KOPT-K1 (cell line): ENCODE data around the gene OTULINL.
"Not testable (repeated sequence)": the region's sequence is repeated elsewhere in the genome, so short reads cannot be mapped to it uniquely, and the experiment has no call there.

Experiments
- H3K27ac ChIP-seq: fragments of 200-600 bp; sonication (generic); 2 replicates; pipeline ENCODE4 v1.5.1; 2016; ENCODE audit warnings: antibody characterized with exemption, mild to moderate bottlenecking, low read depth, low read length; ENCODE audit not compliant: poor library complexity, severe bottlenecking
- H3K36me3 ChIP-seq: fragments of 200-600 bp; sonication (generic); 2 replicates; pipeline ENCODE4 v1.5.1; 2017; ENCODE audit warnings: antibody characterized with exemption, mild to moderate bottlenecking, low read length, moderate library complexity; ENCODE audit not compliant: insufficient read depth
- H3K9me3 ChIP-seq: fragments of 200-600 bp; sonication (generic); 2 replicates; pipeline ENCODE4 v1.5.1; 2017; ENCODE audit warnings: antibody characterized with exemption, low read length, mild to moderate bottlenecking; ENCODE audit not compliant: insufficient read depth, poor library complexity, severe bottlenecking

OTULINL gene

GRCh38 chr5:14581106-14581890, at the start of gene OTULINL:
TSS of gene OTULINL (plus strand) at chr5:14581792. CDS start at chr5:14581895, 103 bp downstream.
- Histone ChIP-seq H3K27ac (no peak within 1 kb of the TSS), H3K36me3 (no peaks in the 10 kb centered on the region), H3K9me3 (peaks cover 7% of the 10 kb centered on the region)

GRCh38 chr5:14532180-14532579, 49.4 kb upstream of the OTULINL start:
- no peaks in the 10 kb centered on the region for H3K36me3 ChIP-seq
- no peaks in the 10 kb centered on the region for H3K9me3 ChIP-seq

GRCh38 chr5:14534773-14535172, 46.8 kb upstream of the OTULINL start:
- Histone ChIP-seq H3K9me3 (no peaks in the 10 kb centered on the region), H3K36me3 (no peaks in the 10 kb centered on the region), H3K27ac (no peak overlapping the region)

More at GRCh38 chr5:14532180-14532579, 49.4 kb upstream of the OTULINL start:
- no peak overlapping the region for H3K27ac ChIP-seq

GRCh38 chr5:14545308-14545707, 36.3 kb upstream of the OTULINL start:
- H3K27ac ChIP-seq, result no peak overlapping the region
- no peaks in the 10 kb centered on the region for H3K36me3 ChIP-seq
- peaks cover 5% of the 10 kb centered on the region for H3K9me3 ChIP-seq

GRCh38 chr5:14545862-14546261, 35.7 kb upstream of the OTULINL start:
- Histone ChIP-seq H3K9me3 (peaks cover 3% of the 10 kb centered on the region), H3K27ac (no peak overlapping the region), H3K36me3 (no peaks in the 10 kb centered on the region)

- Histone ChIP-seq H3K27ac (no peak overlapping the region), H3K9me3 (no peaks in the 10 kb centered on the region), H3K36me3 (no peaks in the 10 kb centered on the region)
Observed at GRCh38 chr5:14547666-14548065, 33.9 kb upstream of the OTULINL start.

GRCh38 chr5:14551211-14551610, 30.4 kb upstream of the OTULINL start:
- no peaks in the 10 kb centered on the region for H3K36me3 ChIP-seq
- H3K9me3 ChIP-seq, result no peaks in the 10 kb centered on the region
- H3K27ac ChIP-seq, result no peak overlapping the region

GRCh38 chr5:14552017-14552416, 29.6 kb upstream of the OTULINL start:
- Histone ChIP-seq H3K9me3 (no peaks in the 10 kb centered on the region), H3K36me3 (no peaks in the 10 kb centered on the region), H3K27ac (no peak overlapping the region)

GRCh38 chr5:14554288-14554687, 27.3 kb upstream of the OTULINL start:
- H3K27ac ChIP-seq, result not testable (repeated sequence)

GRCh38 chr5:14556015-14556414, 25.6 kb upstream of the OTULINL start:
- no peaks in the 10 kb centered on the region for H3K9me3 ChIP-seq
- H3K27ac ChIP-seq, result no peak overlapping the region
- no peaks in the 10 kb centered on the region for H3K36me3 ChIP-seq

More at GRCh38 chr5:14554288-14554687, 27.3 kb upstream of the OTULINL start:
- H3K9me3 ChIP-seq, H3K36me3 ChIP-seq: not testable (repeated sequence)

GRCh38 chr5:14557203-14557770, 24.3 kb upstream of the OTULINL start:
- H3K27ac ChIP-seq, result no peak overlapping the region
- no peaks in the 10 kb centered on the region for H3K36me3 ChIP-seq
- no peaks in the 10 kb centered on the region for H3K9me3 ChIP-seq

- no peaks in the 10 kb centered on the region for H3K36me3 ChIP-seq
- H3K27ac ChIP-seq, result no peak overlapping the region
- no peaks in the 10 kb centered on the region for H3K9me3 ChIP-seq
Observed at GRCh38 chr5:14557791-14558415, 23.7 kb upstream of the OTULINL start.

- Histone ChIP-seq H3K9me3 (no peaks in the 10 kb centered on the region), H3K27ac (no peak overlapping the region), H3K36me3 (no peaks in the 10 kb centered on the region)
Observed at GRCh38 chr5:14560091-14560595, 21.4 kb upstream of the OTULINL start.

GRCh38 chr5:14561741-14562140, 19.9 kb upstream of the OTULINL start:
- H3K36me3 ChIP-seq, result no peaks in the 10 kb centered on the region
- H3K27ac ChIP-seq, result no peak overlapping the region
- H3K9me3 ChIP-seq, result no peaks in the 10 kb centered on the region

GRCh38 chr5:14568333-14568732, 13.3 kb upstream of the OTULINL start:
- Histone ChIP-seq H3K36me3 (no peaks in the 10 kb centered on the region), H3K27ac (no peak overlapping the region), H3K9me3 (peaks cover 7% of the 10 kb centered on the region)
